GM21367 (cell line): ENCODE measurements around the gene ZNF154.
"Not testable (repeated sequence)": the region's sequence is repeated elsewhere in the genome, so short reads cannot be mapped to it uniquely, and the experiment has no call there.

Source experiments
- ATAC-seq: cut with Tn5 transposase; IDR thresholded peaks from one replicate; pipeline ENCODE4 v1.9.1; 2021; ENCODE audit not compliant: unreplicated experiment

Gene ZNF154

GRCh38 chr19:57708641-57709361 lies at the start of gene ZNF154:
Gene ZNF154 (minus strand): TSS chr19:57709204. CDS start chr19:57708971, 233 bp downstream.
- no peak for ATAC-seq

- ATAC-seq, result no peak
Measured at GRCh38 chr19:57757941-57758340, 48.9 kb upstream of the ZNF154 start.

- no peak for ATAC-seq
Measured at GRCh38 chr19:57755031-57755430, 46.0 kb upstream of the ZNF154 start.

GRCh38 chr19:57754091-57754673 lies 45.2 kb upstream of the ZNF154 start:
- ATAC-seq, result no peak

- ATAC-seq, result no peak
Measured at GRCh38 chr19:57748029-57748428, 39.0 kb upstream of the ZNF154 start.

GRCh38 chr19:57747472-57747807 lies 38.4 kb upstream of the ZNF154 start:
- ATAC-seq, result no peak

GRCh38 chr19:57746580-57747471 lies 37.8 kb upstream of the ZNF154 start, which contains the start of gene ZNF776:
Gene ZNF776 (plus strand): TSS chr19:57746815. CDS start chr19:57747059, 244 bp downstream.
- ATAC-seq, result peak; percentile 92

GRCh38 chr19:57738770-57739169 lies 29.8 kb upstream of the ZNF154 start:
- ATAC-seq, result not testable (repeated sequence)

GRCh38 chr19:57738320-57738719 lies 29.3 kb upstream of the ZNF154 start:
- not testable (repeated sequence) for ATAC-seq

- no peak for ATAC-seq
Measured at GRCh38 chr19:57720878-57721277, 11.9 kb upstream of the ZNF154 start.

- no peak for ATAC-seq
Measured at GRCh38 chr19:57719901-57720519, 11.0 kb upstream of the ZNF154 start.

- no peak for ATAC-seq
Measured at GRCh38 chr19:57719424-57719823, 10.4 kb upstream of the ZNF154 start.

- no peak for ATAC-seq
Measured at GRCh38 chr19:57712222-57712621, 3.2 kb upstream of the ZNF154 start.

- no peak for ATAC-seq
Measured at GRCh38 chr19:57709616-57710015, 612 bp upstream of the ZNF154 start.

- no peak for ATAC-seq
Measured at GRCh38 chr19:57706346-57706745, 2.7 kb downstream of the ZNF154 start.

- ATAC-seq, result no peak
Measured at GRCh38 chr19:57701625-57702024, 7.4 kb downstream of the ZNF154 start.

- no peak for ATAC-seq
Measured at GRCh38 chr19:57689750-57690149, 19.3 kb downstream of the ZNF154 start.

GRCh38 chr19:57688011-57688763 lies 20.8 kb downstream of the ZNF154 start:
- ATAC-seq, result no peak

- ATAC-seq, result no peak
Measured at GRCh38 chr19:57687363-57688010, 21.5 kb downstream of the ZNF154 start.

- ATAC-seq, result no peak
Measured at GRCh38 chr19:57686727-57687126, 22.3 kb downstream of the ZNF154 start.
